Measurements from ENCODE around the gene RASEF.

GRCh38 chr9:83071626-83072025, 8.7 kb upstream of the RASEF start:
- no peak for TF ChIP-seq POLR2A (IDR thresholded peaks at IDR 0.05; ENCODE audit: low read depth)
- no peak for TF ChIP-seq POLR2AphosphoS5 (IDR thresholded peaks at IDR 0.05)
- TF ChIP-seq CTCF (IDR thresholded peaks at IDR 0.05) = no peak
